ENCODE measurements around the gene SCARB1. TPM values are rescaled to one million over a fixed set of nuclear protein-coding genes. Genes with fewer than 3 reads are reported as not detected.
"Not testable (repeated sequence)": the region's sequence is repeated elsewhere in the genome, so short reads cannot be mapped to it uniquely, and the experiment has no call there.

Gene SCARB1
- polyA plus RNA-seq, 1 experiment: 10.3 TPM

- Histone ChIP-seq H3K27me3 (ENCODE audit: control insufficient read depth, insufficient read depth, low read length) (no peaks in the 10 kb centered on the region), H3K9me3 (ENCODE audit: control insufficient read depth, insufficient read depth, low read length) (no peaks in the 10 kb centered on the region), H3K4me3 (ENCODE audit: low read depth, low read length) (no peak overlapping the region), H3K27ac (ENCODE audit: low read depth, low read length) (no peak overlapping the region)
- no peak for DNase-seq (ENCODE audit: low read depth, low spot score)
- POLR2A ChIA-PET: no interaction called here
- TF ChIP-seq, protein P1, sequence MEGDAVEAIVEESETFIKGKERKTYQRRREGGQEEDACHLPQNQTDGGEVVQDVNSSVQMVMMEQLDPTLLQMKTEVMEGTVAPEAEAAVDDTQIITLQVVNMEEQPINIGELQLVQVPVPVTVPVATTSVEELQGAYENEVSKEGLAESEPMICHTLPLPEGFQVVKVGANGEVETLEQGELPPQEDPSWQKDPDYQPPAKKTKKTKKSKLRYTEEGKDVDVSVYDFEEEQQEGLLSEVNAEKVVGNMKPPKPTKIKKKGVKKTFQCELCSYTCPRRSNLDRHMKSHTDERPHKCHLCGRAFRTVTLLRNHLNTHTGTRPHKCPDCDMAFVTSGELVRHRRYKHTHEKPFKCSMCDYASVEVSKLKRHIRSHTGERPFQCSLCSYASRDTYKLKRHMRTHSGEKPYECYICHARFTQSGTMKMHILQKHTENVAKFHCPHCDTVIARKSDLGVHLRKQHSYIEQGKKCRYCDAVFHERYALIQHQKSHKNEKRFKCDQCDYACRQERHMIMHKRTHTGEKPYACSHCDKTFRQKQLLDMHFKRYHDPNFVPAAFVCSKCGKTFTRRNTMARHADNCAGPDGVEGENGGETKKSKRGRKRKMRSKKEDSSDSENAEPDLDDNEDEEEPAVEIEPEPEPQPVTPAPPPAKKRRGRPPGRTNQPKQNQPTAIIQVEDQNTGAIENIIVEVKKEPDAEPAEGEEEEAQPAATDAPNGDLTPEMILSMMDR (IDR thresholded peaks at IDR 0.05; ENCODE audit: low read depth, low read length): no peak
- CTCF ChIA-PET: interaction anchor here (2.0 kb wide), 1 partner anchor 25 kb away, joined by 6 read pairs; no protein-coding TSS in a partner anchor
Measured at GRCh38 chr12:124881123-124881522, 17.5 kb upstream of the SCARB1 start.

DNA sequence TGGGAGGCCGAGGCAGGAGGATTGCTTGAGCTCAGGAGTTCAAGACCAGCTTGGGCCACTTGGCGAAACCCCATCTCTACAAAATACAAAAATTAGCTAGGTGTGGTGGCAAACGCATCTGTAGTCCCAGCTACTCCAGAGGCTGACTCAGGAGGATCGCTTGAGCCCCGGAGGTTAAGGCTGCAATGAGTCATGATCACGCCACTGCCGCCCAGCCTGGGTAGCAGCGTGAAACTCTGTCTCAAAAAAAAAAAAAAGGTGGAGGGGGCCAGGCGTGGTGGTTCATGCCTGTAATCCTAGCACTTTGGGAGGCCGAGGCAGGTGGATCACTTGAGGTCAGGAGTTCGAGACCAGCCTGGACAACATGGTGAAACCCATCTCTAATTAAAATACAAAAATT is 16.7 kb upstream of the SCARB1 start:
- CTCF ChIA-PET: interaction anchor here (2.0 kb wide), 1 partner anchor 26 kb away, joined by 6 read pairs; no protein-coding TSS in a partner anchor
- POLR2A ChIA-PET: not testable (repeated sequence)

DNA sequence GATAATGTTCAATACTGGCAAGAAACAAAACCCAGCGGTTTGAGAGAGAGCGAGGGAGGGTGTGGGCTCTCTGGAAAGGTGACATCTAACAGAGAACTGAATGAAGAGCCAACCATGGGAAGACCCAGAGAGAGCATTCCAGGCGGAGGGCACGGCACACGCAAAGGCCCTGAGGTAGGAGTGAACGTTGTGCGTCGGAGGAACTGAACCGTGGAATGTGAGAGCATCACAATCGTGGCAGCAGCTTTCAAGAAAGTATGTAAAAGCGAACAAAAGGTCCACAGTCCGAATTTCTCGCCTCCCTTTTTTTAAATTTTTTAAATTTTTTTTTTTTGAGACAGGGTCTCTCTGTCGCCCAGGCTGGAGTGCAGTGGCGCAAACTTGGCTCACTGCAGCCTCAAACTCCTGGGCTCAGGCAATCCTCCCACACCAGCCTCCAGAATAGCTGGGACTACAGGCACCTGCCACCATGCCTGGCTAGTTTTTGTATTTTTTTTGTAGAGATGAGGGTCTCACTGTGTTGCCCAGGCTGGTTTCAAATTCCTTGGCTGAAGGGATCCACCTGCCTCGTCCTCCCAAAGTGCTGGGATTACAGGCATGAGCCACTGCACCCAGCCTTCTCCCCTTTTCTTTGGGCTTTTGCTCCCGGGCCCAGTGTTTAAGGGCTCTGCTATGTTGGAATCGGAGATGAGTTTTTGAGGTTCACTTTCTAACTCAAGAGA is 15.3 kb upstream of the SCARB1 start:
- ChIA-PET CTCF (interaction anchor here (2.0 kb wide), 1 partner anchor 27 kb away, joined by 6 read pairs; no protein-coding TSS in a partner anchor), POLR2A (interaction anchor here (0.7 kb wide), 1 partner anchor 70 kb away, joined by 3 read pairs; no protein-coding TSS in a partner anchor)
- TF ChIP-seq, protein P1 (IDR thresholded peaks at IDR 0.05; ENCODE audit: low read depth, low read length): no peak

More for the DNA sequence above, 16.7 kb upstream of the SCARB1 start:
- DNase-seq (ENCODE audit: low read depth, low spot score); H3K27ac ChIP-seq (ENCODE audit: low read depth, low read length); H3K27me3 ChIP-seq (ENCODE audit: control insufficient read depth, insufficient read depth, low read length); H3K4me3 ChIP-seq (ENCODE audit: low read depth, low read length); H3K9me3 ChIP-seq (ENCODE audit: control insufficient read depth, insufficient read depth, low read length): not testable (repeated sequence)

DNA sequence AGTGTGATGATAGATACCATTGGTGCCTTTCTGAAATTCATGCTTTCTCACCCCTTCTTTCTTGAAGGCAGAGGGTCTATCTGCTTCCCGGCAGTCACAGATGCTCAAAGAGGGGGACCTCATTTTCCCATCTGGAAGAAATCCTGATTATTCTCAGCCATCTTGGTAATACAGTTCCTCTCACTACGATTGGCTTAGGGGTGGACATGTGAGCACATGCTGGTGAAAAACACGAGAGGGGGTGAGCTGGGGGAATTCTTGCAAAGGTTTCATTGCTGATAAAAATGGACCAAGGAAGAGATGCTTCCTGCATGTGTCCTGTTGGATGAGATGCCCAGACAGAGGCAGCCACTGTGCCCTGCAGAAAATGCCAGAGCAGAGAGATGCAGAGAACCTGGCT is 13.8 kb upstream of the SCARB1 start:
- POLR2A ChIA-PET: no interaction called here
- no peak overlapping the region for H3K4me3 ChIP-seq (ENCODE audit: low read depth, low read length)
- H3K27ac ChIP-seq (ENCODE audit: low read depth, low read length): no peak overlapping the region
- TF ChIP-seq, protein P1 (IDR thresholded peaks at IDR 0.05; ENCODE audit: low read depth, low read length): no peak
- no peaks in the 10 kb centered on the region for H3K27me3 ChIP-seq (ENCODE audit: control insufficient read depth, insufficient read depth, low read length)
- H3K9me3 ChIP-seq (ENCODE audit: control insufficient read depth, insufficient read depth, low read length): no peaks in the 10 kb centered on the region
- no peak for DNase-seq (ENCODE audit: low read depth, low spot score)
- CTCF ChIA-PET: no interaction called here

More for the DNA sequence above, 15.3 kb upstream of the SCARB1 start:
- Histone ChIP-seq H3K9me3 (ENCODE audit: control insufficient read depth, insufficient read depth, low read length) (no peaks in the 10 kb centered on the region), H3K27me3 (ENCODE audit: control insufficient read depth, insufficient read depth, low read length) (no peaks in the 10 kb centered on the region), H3K27ac (ENCODE audit: low read depth, low read length) (no peak overlapping the region), H3K4me3 (ENCODE audit: low read depth, low read length) (no peak overlapping the region)
- DNase-seq (ENCODE audit: low read depth, low spot score): no peak

GRCh38 chr12:124876171-124876570 is 12.5 kb upstream of the SCARB1 start:
- TF ChIP-seq, protein P1 (IDR thresholded peaks at IDR 0.05; ENCODE audit: low read depth, low read length): no peak
- no peak overlapping the region for H3K27ac ChIP-seq (ENCODE audit: low read depth, low read length)
- H3K4me3 ChIP-seq (ENCODE audit: low read depth, low read length): no peak overlapping the region

More at GRCh38 chr12:124876171-124876570, 12.5 kb upstream of the SCARB1 start:
- peaks cover 2% of the 10 kb centered on the region for H3K27me3 ChIP-seq (ENCODE audit: control insufficient read depth, insufficient read depth, low read length)
- H3K9me3 ChIP-seq (ENCODE audit: control insufficient read depth, insufficient read depth, low read length): no peaks in the 10 kb centered on the region
- POLR2A ChIA-PET: no interaction called here
- CTCF ChIA-PET: no interaction called here
- DNase-seq (ENCODE audit: low read depth, low spot score): no peak

Data from AG04450 (cell line).